Stimulated activated CD4-positive, alpha-beta T cell treated with anti-CD3 and anti-CD28 coated beads, Interleukin-1b, Interleukin-23, amount 100 ng/mL, for 4 hours (primary cell): ENCODE measurements around the gene L1CAM.

ENCODE experiments used
- DNase-seq, 2 donors: peaks; one replicate each; pipeline ENCODE4 v3.0.0-alpha.2; 2020; ENCODE audit warnings: low read depth in 2 of 2

L1CAM gene

DNA sequence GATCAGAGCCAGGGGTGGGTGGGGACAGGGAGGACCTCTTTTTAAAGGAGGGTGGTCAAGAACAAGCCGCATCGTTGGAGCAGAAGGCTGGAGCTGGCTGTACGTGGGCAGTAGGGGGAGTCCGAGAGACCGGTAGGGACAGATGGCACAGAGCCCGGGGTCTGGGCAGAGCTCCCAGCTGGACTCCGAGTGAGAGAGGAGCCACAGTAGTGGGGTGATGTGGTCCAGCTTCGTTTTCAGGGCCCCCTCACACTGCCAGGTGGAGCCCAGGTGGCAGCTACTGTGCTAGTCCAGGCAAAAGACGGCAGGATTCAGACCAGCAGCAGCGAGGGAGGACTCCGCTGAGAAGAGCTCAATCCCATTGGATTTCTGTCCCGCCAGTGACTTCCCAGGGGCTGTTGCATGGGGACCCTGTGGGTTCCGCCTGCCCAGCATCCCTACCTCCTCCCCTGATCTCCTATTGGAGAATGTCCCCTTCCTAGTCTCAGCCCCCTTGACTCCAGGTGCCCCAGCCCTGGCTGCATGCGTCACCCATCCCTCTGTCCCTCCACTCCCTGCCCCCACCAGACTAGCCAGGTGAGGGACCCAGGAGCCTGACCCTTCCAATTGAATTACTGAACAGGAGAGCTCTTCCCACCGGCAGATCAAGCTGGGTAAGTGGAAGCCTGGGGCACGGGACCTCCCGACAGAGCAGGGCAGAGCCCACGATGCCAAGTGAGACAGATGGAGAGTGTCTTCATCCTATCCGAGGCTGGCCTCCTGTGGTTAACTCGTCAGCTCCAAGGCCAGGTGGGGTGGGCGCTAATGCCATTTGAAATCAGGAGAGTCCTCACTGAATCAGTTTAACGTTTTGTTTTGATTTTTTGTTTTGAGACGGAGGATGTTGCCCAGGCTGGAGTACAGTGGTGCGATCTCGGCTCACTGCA lies 37.2 kb upstream of the L1CAM start:
- DNase-seq, result no peak

DNA sequence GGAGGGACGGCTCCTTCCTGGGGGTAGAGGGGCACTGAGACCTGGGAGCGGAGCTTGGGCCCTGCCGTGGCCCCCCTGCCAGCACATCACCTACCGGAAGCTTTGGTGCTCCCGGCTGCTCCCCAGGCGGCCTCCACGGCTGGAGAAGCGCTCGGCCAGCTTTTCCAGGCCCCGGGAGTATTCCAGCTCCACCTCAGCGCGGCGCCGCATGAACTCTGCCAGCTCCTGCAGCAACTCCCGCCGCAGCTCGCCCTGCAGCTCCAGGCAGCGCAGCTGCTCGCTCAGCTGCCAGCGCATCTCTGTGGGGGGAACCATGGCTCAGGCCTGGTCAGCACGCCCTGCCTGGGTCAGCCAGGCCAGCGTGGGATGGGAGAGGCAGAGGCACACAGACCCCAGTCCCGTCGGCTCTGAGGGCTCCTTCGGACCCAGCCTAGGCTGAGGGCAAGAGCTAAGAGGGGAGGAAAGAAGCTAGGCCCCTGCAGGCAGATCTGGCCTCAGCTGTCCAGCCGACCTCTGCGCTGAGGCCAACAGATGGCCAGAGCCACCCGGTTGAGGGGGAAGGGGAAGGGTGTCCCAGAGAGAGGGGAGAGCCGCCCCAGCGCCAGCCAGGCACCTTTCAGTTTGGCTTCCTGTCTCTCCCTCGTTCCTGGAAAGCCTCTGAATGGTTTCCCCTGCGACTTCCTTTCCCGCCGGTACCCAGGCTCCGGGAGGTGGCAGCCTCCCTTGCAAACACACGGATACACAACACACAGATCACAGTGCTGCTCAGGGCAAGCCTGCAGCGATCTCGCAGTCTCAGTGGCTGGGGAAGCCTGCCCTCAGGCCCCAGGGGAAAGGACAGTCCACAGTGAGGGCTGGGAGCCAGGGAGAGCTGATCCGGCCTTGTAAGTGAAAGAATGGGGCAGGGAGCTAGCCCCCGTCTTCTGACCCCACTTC lies 35.8 kb upstream of the L1CAM start:
- no peak for DNase-seq

DNA sequence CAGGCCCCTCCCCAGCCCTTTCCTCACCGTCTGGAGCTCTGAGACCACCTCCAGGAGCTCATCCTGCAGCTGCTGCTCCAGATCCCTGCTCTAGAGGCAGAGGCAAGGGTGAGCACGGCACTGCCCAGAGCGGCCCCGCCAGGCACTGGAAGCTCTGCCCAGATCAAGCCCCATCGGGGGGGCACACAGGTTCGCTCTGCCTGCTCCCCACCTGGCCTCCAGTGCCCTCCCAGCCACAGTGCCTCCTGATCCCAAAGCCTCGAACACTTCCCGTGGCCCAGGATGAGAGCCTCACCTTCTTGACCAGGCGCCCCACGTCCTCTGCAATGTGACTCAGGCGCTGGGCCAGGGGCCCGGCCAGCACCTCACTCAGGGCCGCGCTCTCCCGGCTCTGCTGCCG lies 35.1 kb upstream of the L1CAM start:
- no peak for DNase-seq

DNA sequence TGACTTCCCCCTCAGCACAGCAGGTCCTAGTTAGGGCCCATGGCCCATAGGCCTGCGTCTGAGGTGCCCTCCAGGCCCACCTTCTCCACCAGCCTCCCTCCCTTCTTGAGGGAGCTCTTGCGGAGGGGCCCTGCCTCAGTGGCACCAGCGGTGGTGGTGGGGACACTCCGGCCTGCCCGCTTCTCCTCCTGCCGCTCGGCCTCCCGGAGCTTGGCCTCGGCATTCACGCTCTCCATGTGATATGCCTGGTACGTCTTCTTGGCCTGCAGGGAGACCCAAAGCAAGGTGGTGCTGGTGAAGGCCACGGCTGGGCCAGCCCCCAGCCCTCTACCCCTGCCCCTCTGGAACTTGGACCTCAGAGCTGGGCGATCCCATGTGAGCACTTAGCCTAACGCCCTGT lies 34.6 kb upstream of the L1CAM start:
- no peak for DNase-seq

DNA sequence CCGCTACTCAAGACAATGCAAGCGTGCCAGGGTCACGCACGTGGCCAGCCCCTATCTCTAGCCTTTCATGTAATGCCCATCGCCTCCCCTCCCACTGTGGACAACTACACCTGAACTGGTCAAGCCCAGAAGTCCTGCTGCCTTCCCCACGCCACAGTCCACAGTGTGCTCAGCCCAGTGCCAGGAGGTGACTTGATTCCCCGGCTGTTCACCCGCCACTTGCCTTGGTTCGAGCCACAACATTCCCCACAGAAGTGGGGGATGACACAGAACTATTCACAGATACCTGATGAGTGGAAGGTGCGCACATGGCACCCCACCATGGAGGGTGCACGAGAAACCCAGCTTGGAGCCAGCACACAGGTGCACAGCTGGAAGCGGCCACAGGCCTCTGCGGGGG lies 33.3 kb upstream of the L1CAM start:
- no peak for DNase-seq

DNA sequence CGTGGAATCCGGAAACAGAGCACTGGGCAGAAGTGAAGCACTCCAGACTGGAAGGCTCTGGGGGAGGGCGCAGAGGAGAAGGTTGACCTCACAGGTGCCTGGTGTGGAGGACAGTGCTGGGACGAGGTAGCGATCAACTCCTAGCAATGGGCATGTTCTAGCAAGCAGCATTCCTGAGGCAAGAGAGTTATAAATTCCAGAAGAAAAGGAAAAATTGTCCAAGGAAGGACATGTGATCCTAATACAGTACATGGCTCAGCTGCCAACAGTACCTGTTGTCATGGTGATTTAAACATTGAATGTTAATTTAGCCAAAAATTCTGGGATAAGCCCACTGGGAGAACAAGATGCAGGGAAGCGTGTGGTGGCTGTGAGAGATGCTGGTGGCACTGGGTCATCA lies 31.9 kb upstream of the L1CAM start:
- no peak for DNase-seq

DNA sequence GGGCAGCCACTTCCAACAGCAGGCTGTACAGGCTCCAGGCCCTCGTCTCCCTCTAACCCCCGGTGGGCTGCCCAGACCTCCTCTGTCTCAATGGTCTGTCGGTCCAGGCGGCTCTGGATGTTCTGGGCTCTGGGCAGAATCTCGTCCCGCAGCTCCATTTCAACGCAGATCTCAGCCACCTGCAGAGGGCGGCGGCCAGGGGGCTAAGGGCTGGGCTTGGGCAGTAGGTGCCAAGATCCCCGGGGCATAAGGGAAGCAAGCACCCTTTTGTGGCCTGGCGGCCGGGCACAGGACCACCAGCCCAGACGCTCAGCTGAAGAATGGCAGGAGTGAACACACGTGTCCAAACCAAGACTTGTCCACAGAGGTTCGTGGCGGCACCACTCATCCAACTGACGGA lies 27.7 kb upstream of the L1CAM start:
- no peak for DNase-seq

DNA sequence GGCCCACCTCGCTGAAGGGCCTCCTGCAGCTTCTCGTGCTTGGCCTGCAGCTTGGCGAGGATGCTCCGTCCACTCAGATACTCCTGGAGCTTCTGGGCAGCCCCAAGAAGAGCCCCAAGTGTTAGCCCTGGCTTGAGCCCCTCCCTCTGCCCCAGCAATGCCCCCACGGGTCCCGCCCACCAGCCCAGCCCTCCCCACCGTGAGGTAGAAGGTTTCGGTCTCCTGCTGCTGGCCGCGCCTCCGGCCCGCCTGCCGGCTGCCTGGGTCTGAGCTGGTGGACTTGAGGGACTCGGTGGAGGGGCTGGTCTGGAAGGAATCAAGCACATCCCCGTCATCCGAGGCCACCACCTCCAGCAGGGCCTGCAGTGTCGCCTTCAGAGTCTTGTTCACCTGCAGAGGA lies 27.2 kb upstream of the L1CAM start:
- no peak for DNase-seq

DNA sequence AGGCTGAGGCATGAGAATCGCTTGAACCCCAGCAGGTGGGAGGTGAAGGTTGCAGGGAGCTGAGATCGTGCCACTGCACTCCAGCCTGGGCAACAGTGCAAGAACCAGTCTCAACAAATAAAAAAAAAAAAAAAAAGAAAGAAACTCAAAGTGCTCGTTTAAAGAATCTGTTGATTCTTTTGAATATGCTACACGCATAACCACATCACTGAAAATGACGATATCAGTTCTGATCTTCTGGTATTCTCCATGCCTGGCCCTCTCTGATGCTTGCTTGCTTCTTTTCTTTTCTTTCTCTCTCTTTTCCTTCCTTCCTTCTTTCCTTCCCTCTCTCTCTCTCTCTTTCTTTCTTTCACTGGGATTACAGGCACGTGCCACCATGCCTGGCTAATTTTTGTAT lies 25.8 kb upstream of the L1CAM start:
- no peak for DNase-seq

DNA sequence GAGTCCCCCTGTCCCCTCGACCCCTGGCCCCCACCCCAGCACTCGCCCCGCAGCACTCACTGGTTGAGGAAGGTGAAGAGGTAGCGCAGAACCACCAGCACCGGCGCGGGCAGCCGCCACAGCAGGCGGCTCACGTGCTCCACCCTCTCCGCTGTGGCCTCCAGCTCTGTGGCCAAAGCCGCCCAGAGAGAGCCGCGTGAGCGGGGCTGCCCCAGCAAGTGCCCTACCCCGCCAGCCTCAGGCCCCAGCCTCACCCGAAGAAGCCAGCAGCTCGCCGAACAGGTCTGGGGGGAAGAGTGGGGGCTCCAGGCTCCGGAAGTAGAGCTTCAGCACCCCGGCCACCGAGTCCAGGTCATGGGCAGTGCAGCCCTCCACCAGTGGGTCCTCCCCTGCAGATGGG lies 24.5 kb upstream of the L1CAM start:
- no peak for DNase-seq

DNA sequence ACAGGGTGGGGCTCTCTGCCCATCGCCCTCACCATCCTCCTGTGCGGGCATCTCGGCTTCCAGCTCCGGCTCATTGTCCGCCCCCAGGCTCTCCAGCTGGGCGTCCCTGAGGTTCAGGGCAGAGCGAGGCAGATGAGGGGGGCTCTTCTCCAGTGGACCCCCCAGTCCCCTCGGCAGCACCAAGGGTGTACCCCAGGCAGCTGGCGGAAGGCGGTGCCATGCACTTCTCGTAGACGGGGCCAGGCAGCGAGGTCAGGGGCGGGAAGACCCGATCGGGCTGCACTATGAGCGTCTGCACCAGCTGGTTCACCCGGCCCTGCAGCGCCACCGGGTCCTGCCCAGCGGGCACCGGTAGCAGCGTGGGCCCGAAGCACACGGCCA lies 24.0 kb upstream of the L1CAM start:
- DNase-seq, result no peak

DNA sequence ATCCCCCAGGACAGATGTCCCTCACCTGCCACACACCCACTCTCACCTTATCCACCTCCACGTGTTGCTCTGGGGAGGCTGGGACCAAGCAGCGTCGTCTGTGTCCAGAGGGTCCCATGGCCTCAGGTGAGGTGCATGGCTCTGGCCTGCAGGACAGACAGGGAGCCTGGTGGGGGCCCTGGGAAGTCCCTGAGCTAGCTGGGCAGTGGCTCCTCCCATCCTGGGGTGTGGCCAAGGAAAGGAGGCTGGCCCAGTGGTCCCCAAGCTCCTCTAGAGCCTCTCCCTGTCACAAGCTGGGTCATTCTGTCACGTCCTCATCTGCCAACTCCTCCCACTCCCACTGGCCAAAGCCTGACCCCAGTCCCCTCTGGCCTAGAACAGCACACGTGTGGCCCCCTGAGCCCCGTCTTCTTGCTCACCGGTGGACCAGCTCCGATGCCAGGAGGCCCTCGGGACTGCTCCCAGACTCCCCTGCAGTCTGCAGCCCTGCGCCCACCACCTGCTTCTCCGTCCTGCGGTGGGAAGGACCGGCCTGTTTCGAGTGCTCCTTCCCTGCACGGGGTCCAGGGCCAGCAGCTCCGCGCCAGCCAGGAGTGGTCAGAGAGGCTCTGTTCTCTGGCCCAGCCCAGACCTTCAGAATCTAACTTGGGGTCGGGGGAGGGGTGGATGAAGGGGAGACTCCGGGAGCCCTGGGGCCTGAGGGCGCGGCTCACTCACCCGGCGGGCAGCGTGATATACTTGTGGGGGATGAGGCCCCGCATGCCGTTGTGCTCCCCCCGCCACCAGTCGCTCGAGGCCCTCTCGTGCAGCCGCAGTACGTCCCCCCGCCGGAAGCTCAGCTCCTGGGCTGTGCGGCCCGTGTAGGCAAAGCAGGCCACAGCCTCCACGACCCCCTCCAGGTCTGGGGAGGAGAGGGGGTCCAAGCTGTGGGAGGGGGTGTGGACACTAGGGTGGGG lies 23.3 kb upstream of the L1CAM start:
- DNase-seq, result no peak

DNA sequence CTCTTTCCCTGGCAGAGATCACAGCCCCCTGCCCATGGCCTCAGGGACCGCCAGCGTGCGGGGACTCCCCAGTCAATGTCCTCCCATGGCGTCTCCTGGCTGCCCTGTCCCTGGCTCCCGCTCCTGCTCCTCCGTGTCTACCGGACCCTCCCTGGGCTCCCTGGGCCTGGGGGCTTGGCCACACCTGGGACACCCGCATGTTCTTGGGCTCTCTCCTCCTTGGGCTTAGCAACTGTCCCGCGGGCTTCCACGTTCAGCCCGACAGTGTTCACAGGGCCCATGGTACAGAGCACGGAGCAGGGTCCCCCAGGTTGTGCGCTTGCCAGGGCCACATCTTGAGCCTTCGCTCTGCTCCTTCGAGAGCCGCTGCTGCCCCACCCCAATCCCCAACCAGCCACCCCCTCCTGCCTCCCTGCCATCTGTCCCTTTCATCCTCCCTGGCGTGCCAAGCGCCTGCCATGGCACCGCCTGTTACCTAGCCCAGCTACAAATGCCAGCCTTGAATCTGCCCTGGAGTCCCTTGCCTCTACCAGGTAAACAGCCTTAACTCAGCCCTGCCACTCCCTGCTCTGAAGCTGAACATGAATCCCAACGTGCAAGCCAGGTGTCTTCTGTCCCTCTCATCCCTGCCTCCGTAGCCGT lies 22.4 kb upstream of the L1CAM start:
- no peak for DNase-seq

DNA sequence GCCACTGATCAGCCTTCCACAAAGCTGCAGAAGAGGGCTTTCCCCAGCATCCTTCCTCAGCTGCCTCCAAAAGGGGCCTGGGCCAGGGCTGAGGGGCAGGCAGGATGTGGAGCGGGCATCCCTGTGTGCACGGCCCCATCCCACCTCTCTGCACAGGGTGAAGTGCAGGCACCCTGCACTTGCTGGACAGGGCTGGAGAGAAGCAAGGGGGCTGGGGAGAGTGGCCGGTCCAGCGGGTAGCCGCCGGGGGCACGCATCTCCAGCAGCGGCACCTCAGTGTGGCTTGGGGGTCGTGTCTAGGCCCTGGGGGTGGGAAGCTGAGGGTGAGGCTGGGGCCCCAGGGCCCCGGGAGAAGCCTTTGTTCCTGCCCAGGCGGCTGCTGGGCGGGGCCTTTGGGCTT lies 21.5 kb upstream of the L1CAM start:
- DNase-seq, result no peak

DNA sequence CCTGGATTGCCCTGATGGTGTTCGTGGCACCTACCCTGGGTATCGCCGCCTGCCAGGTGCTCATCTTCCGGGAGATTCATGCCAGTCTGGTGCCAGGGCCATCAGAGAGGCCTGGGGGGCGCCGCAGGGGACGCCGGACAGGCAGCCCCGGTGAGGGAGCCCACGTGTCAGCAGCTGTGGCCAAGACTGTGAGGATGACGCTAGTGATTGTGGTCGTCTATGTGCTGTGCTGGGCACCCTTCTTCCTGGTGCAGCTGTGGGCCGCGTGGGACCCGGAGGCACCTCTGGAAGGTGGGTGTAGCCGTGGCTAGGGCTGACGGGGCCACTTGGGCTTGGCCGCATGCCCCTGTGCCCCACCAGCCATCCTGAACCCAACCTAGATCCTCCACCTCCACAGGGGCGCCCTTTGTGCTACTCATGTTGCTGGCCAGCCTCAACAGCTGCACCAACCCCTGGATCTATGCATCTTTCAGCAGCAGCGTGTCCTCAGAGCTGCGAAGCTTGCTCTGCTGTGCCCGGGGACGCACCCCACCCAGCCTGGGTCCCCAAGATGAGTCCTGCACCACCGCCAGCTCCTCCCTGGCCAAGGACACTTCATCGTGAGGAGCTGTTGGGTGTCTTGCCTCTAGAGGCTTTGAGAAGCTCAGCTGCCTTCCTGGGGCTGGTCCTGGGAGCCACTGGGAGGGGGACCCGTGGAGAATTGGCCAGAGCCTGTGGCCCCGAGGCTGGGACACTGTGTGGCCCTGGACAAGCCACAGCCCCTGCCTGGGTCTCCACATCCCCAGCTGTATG lies 20.3 kb upstream of the L1CAM start:
- DNase-seq, result no peak

DNA sequence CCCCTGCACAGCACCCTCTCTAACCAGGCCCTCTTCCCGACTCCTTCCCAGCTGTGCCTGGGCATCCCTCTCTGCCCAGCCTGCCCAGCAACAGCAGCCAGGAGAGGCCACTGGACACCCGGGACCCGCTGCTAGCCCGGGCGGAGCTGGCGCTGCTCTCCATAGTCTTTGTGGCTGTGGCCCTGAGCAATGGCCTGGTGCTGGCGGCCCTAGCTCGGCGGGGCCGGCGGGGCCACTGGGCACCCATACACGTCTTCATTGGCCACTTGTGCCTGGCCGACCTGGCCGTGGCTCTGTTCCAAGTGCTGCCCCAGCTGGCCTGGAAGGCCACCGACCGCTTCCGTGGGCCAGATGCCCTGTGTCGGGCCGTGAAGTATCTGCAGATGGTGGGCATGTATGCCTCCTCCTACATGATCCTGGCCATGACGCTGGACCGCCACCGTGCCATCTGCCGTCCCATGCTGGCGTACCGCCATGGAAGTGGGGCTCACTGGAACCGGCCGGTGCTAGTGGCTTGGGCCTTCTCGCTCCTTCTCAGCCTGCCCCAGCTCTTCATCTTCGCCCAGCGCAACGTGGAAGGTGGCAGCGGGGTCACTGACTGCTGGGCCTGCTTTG lies 19.6 kb upstream of the L1CAM start:
- DNase-seq, result no peak

DNA sequence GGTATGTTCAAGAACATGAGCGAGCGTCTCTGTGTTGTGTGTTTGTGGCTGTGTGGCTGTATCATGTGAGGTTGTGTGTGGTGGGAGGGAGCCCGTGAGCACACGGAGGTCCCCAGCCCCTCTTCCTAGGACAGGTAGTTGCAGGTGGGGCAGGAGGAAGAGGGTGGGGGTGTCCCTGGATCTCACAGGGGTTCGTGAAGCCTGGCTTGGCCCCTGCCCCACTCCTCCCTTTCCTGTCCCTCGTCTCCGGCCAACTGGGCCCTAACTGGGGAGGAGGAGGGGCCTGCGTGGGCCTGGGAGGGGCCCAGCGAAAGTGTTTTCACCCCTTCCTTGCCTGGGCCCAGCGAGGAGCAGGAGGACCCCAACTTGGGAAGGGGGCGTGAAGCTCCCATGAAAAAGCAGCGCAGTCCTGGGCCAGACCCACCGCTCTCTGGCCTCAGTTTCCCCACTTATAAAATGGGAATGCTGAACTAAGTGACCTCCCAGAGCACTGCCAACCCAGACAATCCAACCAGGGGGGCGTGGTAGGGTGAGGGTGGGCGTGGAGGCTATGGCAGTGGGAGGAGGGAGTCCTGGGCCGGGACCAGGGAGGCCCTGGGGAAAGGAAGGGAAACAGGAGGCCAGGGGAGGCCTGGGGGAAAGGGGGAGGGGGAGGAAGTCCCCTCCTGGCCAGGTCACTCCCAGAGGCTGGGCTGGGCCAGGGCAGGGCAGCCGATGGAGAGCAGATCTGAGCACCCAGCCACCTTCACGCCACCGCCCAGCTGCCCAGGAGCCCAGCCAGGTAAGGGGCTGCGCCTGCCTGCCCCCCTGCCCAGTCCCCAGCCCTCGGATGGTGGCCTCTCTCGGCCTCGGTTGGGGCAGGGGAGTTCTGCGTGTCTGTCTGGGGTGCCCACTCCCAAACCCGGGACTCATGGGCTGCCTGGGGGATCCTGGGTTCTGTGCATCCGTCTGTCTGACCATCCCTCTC lies 18.3 kb upstream of the L1CAM start, which contains the start of gene AVPR2:
TSS of gene AVPR2 (plus strand) at position 683 of the 967 bp plus-strand sequence. CDS start 473 bp downstream, outside the sequence.
- DNase-seq, result no peak

DNA sequence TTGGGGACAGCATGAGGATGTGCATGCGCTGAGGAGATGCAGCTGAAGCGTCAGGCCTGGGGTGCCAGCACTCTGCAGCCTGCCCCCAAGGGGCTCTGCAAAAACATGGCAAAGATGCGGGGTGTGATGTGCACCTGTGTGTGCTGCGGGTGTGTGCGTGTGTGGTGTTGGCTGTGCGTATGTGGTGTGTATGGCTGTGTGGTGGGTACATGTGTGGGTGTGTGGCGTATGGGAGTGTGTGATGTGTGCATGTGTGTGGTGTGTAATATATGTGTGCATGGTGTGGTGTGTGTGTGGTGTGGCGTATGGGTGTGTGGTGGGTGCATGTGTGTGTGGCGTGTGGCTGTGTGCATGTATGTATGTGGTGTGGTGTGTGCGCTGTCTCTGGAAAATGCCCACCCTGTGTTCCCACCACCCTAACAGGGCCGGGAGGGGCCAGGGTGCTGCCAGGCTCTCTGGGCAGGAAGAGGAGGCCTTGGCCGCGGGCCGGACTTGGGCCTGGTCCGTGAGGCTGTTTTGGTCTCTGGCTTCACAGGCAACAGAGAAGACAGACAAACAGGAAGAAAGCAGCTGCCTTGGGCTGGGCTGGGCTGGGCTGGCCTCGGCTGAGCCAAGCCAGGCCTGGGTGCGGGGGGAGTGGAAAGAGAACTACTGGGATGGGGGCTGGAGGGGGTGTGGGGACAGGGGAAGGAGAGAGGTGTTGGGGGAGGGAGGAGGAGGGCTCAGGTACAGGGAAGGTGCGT lies 17.4 kb upstream of the L1CAM start:
- no peak for DNase-seq
